ENCODE data around the gene APC2.
"Not testable (repeated sequence)": the region's sequence is repeated elsewhere in the genome, so short reads cannot be mapped to it uniquely, and the experiment has no call there.

The APC2 gene

DNA sequence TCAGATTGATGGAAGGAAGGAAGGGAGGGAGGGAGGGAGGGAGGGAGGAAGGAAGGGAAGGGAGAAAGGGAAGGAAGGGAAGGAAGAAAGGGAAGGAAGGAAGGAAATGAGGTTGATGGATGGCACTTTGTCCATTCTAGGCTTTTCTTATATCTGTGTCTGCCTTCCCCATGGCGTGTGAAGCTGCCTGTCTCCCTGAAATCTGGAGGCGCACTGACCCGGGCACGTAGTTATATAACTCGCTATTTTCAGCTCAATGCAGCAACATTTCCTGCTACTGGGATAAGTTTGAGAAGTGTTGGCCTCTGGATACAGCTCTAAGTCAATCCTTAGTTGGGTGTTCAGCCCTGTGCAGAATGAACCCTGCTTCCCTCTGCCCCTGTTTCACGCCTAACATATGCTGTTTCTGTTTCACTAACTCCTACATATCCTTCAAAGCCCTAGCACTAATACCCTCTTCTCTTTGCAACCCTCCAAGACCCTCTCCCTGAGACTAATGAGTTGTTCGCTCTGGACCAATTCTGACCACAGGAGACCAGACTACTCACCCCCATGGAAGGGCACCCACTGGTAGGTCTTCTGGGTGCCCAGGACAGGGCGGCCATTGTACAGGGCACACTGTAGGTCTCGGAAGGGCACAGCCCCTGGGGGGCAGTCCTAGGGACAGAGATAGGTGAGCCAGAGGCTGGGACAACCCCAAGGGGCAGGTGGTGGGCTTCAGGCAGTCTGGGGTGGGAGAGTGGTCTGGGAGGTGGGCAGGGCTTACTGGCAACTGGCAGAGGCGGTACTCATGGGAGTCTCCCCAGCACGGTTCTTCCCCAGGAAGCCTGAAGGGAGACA lies 59.9 kb downstream of the APC2 start:
- no peaks in the 10 kb centered on the region for H3K27me3 Mint-ChIP-seq
- H3K4me3 Mint-ChIP-seq, result no peak overlapping the region
- H3K4me1 Mint-ChIP-seq, result peaks cover 16% of the 10 kb centered on the region
- H3K9me3 Mint-ChIP-seq, result no peaks in the 10 kb centered on the region
- no peak overlapping the region for H3K27ac Mint-ChIP-seq
- H3K36me3 Mint-ChIP-seq, result no peaks in the 10 kb centered on the region

DNA sequence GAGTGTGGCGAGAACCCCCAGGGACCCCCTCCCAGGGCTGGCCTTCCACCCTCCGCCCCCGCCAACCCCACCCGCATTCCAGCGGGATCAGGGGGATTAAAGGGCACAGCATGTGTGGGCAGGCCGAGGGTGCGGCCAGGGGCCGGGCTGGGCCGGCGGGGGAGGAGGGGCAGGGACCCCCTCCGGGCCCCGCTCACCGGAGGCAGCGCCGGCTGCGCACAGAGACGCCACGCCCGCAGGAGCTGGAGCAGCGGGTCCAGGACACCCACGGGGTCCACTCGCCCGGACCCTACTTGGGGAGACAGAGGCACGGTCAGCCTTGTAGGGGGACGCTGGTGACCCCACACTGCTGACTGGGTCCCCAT lies 60.5 kb downstream of the APC2 start:
- H3K27ac Mint-ChIP-seq, result no peak overlapping the region
- H3K27me3 Mint-ChIP-seq, result no peaks in the 10 kb centered on the region
- H3K36me3 Mint-ChIP-seq, result no peaks in the 10 kb centered on the region
- peaks cover 16% of the 10 kb centered on the region for H3K4me1 Mint-ChIP-seq
- H3K9me3 Mint-ChIP-seq, result no peaks in the 10 kb centered on the region
- peak overlapping the region; percentile 1 for H3K4me3 Mint-ChIP-seq

DNA sequence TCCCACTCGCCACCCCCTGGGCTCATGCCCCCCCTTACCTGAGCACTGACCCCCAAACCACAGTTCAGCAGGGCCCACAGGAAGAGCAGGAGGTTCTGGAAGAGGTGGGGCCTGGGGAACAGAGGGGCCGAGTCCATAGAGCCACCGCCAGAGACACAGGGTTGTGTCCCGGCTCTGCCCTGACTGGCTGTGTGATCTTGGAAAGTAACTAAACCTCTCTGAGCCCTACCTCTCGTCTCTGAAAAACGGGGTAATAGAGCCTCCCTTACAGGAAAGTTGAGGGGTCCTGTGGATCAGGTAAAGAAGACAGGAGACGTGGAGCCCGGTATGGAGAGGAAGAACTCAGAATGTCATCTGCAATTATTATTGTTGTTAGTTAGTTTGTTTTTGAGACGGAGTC lies 60.9 kb downstream of the APC2 start:
- no peaks in the 10 kb centered on the region for H3K36me3 Mint-ChIP-seq
- H3K4me3 Mint-ChIP-seq, result peak overlapping the region; percentile 1
- H3K9me3 Mint-ChIP-seq, result no peaks in the 10 kb centered on the region
- peaks cover 16% of the 10 kb centered on the region for H3K4me1 Mint-ChIP-seq
- H3K27ac Mint-ChIP-seq, result no peak overlapping the region
- no peaks in the 10 kb centered on the region for H3K27me3 Mint-ChIP-seq

DNA sequence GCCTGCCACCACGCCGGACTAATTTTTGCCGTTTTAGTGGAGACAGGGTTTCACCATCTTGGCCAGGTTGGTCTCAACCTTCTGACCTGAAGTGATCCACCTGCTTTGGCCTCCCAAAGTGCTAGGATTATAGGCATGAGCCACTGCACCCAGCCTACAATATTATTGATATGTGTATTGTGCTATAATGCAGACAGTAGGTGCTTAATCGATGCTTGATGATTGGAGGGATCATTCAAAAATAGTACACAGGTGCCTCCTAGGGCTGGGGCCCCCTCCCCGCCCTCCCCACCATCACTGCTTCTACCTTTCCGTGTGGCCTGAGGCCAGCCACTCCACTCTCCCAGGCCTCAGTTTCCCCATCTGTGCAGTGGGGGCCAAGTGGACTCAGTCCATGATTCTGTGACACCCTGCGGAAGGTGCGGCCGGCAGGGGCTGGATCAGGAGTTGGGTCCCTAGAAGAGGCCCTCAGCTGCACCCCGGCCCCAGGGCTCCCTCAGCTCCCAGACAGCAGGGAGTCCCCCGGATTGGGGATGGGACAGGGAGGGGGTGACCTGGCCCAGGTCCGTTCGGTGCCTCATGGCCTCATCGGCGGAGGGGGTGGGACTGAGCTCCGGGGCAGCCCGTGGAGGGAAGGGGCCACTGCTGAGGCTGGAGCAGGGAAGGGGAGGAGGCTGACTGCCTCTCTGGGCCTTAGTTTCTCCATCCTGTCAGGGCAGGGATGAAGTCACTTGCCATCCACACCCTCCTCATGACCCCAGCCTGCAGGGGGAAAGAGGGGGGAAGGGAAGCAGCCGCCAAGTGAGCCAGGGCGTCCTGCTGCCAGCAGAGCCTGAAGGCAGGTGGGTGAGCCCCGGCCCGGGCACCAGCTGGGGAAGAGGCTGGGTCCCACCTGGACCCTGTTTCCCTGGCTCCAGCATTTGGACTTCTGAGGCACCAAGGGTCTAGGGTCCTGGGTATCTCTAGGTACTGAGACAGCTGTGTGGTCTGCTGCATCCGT lies 61.7 kb downstream of the APC2 start:
- H3K27me3 Mint-ChIP-seq, result no peaks in the 10 kb centered on the region
- peak overlapping the region; percentile 76 for H3K4me3 Mint-ChIP-seq
- H3K36me3 Mint-ChIP-seq, result no peaks in the 10 kb centered on the region
- peaks cover 16% of the 10 kb centered on the region for H3K4me1 Mint-ChIP-seq
- no peak overlapping the region for H3K27ac Mint-ChIP-seq
- no peaks in the 10 kb centered on the region for H3K9me3 Mint-ChIP-seq

DNA sequence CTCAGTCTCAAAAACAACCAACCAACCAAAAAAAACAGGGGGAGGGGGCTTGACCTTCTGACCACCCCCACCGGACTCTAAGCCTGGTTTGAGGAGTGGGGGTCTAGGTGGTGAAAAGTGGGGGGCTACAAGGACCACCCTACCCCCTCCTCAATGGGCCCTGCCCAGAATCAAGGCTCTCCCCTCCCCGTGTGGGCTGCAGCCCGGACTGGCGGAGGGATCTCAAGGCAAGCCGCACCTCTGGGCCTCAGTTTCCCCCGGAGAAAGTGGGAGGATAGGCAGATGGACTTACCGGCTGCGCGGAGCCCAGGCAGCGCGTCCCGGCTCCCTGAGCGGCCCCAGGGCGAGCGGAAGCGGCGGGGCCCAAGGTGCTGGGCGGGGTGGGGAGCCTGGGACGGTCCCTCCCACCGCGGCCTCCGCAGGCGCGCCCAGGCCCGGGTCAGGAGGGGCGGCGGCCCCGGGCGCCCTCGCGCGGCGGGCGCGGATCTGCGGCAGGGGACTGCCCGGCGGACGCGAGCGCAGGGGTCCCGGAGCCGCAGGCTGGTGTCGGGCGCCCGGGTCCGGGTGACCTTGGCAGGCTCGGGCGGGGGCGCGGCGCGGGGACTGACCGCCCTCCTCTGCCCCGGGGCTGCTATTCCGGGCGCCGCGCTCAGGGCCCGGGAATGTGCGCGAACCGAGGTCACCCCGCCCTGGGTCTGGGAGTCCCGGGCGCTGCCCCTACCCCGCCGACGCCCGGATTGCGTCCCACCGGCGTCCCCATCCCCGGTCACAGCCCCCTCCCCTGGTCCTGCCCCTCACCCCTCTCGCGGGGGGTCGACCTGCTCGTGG lies 63.0 kb downstream of the APC2 start, which contains the start of gene ADAMTSL5:
Gene ADAMTSL5, minus strand, starts transcription at position 349 of the 828 bp plus-strand sequence. CDS start 2,076 bp downstream, outside the sequence.
- no peaks in the 10 kb centered on the region for H3K36me3 Mint-ChIP-seq
- H3K4me3 Mint-ChIP-seq, result peak within 1 kb of the TSS; percentile 76
- no peaks in the 10 kb centered on the region for H3K27me3 Mint-ChIP-seq
- H3K4me1 Mint-ChIP-seq, result peaks cover 11% of the 10 kb centered on the region
- no peaks in the 10 kb centered on the region for H3K9me3 Mint-ChIP-seq
- peak within 1 kb of the TSS; percentile 55 for H3K27ac Mint-ChIP-seq

DNA sequence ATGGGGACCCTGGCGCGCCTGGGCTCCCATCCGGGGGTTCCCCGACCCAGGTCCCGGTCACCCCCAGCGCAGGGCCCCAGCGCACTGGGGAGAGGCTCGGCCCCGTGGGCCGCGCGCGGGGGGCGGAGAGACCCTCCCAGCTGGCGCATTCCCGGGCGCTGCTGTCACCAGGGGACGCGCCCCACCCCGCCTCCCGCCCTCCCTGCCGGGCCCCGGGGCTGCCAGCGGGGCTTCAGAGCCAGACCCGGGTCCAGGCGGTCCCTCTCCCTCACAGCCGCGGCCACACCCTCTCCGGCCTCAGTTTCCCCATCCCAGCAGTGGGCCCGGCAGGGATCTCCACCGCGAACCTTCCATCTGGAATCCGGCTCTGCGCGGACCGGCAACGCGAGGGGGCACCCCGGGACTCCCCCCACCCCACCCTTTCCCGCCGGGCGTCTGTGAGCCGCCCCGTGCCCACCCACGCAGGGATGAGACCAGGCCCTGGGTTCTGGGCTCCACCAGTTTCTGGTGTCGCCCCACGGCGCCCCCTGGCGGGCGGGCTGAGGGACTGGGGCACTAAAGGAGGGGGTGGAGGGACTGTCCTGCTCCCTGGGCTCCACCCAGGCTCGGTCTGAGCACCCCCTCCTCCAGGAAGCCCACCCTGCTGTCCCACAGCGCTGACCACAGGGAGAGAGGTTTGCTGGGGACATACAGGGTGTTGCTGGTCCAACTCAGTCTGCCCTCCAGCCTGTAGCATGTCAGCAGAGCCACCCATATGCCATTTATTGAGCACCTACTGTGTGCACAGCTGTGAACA lies 63.8 kb downstream of the APC2 start:
- H3K4me1 Mint-ChIP-seq, result peaks cover 7% of the 10 kb centered on the region
- no peaks in the 10 kb centered on the region for H3K9me3 Mint-ChIP-seq
- no peak overlapping the region for H3K4me3 Mint-ChIP-seq
- H3K36me3 Mint-ChIP-seq, result no peaks in the 10 kb centered on the region
- H3K27me3 Mint-ChIP-seq, result no peaks in the 10 kb centered on the region
- H3K27ac Mint-ChIP-seq, result no peak overlapping the region

DNA sequence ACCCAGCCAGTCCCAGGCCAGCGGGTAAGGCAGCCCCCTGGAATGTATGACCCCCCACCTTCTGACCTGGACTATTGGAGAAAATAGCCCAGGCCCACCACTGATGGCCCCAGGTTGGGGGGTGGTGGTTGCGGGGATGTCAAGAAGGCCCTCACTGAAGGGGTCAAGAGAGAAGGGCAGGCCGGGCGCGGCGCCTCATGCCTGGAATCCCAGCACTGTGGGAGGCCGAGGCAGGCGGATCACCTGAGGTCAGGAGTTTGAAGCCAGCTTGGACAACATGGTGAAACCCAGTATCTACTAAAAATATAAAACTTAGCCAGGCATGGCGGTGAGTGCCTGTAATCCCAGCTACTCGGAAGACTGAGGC lies 64.4 kb downstream of the APC2 start:
- H3K9me3 Mint-ChIP-seq, result no peaks in the 10 kb centered on the region
- H3K4me3 Mint-ChIP-seq, result no peak overlapping the region
- no peaks in the 10 kb centered on the region for H3K27me3 Mint-ChIP-seq
- H3K4me1 Mint-ChIP-seq, result peaks cover 6% of the 10 kb centered on the region
- H3K27ac Mint-ChIP-seq, result no peak overlapping the region
- no peaks in the 10 kb centered on the region for H3K36me3 Mint-ChIP-seq

DNA sequence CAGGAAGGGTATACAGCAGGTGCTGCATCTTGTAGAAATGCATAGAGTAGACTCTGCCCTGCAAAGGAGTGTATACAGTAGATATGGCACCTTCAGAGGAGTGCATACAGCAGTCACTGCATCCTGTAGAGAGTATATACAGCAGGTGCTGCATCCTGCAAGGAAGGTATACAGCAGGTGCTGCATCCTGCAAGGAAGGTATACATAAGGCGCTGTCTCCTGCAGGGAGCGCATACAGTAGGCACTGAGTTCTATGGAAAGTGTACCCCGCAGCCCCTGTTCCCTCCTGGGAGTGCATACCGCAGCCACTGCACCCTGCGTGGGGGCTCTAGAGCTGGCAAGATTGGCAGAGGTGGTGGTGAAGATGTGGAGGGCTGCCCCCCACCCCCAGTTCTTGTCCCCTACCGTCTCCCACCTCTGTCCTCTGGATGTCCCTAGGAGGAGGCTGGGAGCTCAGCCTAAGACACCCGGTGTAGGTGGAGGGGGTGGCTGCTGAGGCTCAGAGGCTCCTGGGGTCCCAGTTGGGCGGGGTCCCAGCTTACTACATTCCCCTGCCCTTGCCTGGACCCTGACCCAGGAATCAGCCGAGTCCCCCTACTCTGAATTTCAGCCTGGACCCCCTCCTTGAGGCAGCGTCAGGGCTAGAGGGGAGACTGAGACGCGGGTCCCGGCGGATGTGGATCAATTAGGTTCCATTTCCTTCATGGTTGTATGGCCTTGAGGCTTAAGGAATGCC lies 65.2 kb downstream of the APC2 start:
- Mint-ChIP-seq H3K27me3 (no peaks in the 10 kb centered on the region), H3K4me3 (no peak overlapping the region), H3K27ac (no peak overlapping the region), H3K4me1 (peaks cover 6% of the 10 kb centered on the region), H3K9me3 (no peaks in the 10 kb centered on the region), H3K36me3 (no peaks in the 10 kb centered on the region)

DNA sequence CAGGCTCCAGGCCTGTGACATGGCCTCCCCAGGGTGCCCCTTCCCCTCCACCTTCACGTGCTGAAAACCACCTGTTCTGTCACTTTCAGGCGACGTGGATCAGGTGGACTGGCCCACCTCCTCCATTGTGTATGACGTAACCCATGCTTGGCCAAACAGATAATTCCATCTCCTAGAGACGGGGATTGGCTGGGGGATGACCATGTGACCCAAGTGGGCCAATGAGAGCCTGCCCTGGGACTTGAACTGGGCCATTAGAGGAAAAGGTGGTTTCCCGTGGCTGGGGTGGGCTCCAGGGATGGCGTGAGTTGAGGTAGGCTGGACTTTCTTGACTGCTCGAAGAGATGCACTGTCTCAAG lies 66.5 kb downstream of the APC2 start:
- Mint-ChIP-seq H3K4me1 (peaks cover 6% of the 10 kb centered on the region), H3K9me3 (no peaks in the 10 kb centered on the region), H3K4me3 (no peak overlapping the region), H3K36me3 (no peaks in the 10 kb centered on the region), H3K27ac (no peak overlapping the region), H3K27me3 (no peaks in the 10 kb centered on the region)

DNA sequence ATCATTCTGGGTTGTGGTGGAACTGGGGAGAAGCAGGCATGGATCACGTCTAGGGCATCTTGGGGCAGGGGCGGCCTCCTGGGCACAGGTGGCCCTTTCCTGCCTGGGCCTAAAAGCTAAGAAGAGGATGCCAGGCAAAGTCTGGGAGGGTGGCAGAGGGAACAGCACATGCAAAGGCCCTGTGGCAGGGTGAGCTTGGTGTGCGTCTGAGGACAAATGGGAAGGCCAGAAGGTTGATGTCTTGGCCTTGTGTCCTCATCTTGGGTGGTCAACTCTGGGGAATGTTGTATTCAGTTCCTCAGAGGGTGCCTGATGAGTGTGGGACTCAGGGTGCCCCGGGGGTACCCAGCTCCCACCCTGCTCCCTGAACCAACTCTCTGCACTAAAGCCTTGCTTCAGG lies 68.5 kb downstream of the APC2 start:
- Mint-ChIP-seq H3K27ac (no peak overlapping the region), H3K4me1 (no peaks in the 10 kb centered on the region), H3K4me3 (no peak overlapping the region), H3K36me3 (no peaks in the 10 kb centered on the region), H3K27me3 (peaks cover 3% of the 10 kb centered on the region), H3K9me3 (no peaks in the 10 kb centered on the region)

DNA sequence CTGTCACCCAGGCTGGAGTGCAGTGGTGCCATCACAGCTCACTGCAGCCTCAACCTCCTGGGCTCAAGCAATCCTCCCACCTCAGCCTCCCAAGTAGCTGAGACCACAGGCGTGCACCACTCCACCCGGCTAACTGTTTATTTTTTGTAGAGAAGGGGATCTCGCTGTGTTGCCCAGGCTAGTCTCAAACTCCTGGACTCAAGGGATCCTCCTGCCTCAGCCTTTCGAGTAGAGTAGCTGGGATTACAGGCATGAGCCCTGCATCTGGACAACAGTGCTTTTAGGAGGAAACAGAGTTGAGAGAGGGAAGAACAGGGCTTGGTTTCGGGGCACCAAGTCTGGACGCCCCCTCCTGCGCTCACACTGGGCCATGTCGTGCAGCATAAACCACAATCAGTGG lies 69.9 kb downstream of the APC2 start:
- not testable (repeated sequence) for H3K27ac Mint-ChIP-seq, H3K4me1 Mint-ChIP-seq, H3K36me3 Mint-ChIP-seq, H3K4me3 Mint-ChIP-seq, H3K9me3 Mint-ChIP-seq, H3K27me3 Mint-ChIP-seq

DNA sequence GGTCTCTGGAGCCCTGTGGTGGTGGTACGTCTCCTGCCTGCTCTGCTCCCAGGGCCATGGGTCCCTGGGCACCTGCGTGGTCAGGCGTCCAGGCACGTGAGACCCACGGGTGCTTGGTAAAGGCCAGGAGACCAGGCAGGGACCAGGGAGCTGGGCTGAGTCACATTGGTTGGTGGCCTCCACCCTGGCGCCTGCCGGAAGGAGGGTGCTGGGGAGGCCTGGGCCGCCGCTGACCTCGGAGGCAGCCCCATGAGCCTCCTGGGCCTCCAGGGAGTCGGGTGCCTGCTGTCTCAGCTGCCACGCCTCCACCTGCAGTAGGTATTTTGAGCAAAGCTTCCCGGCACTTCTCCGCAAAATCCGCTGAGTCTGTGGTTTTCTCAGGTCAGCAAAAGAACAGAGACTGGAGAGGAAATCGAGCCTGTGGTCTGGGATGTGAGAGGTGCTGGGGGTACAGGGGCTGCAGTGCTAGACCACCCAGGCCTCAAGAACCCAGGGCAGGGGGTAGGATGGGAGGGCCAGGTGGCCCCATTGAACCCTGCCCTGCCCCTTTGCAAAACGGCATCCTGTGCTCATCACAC lies 70.4 kb downstream of the APC2 start:
- H3K4me1 Mint-ChIP-seq, result peaks cover 6% of the 10 kb centered on the region
- no peaks in the 10 kb centered on the region for H3K36me3 Mint-ChIP-seq
- H3K9me3 Mint-ChIP-seq, result no peaks in the 10 kb centered on the region
- no peak overlapping the region for H3K27ac Mint-ChIP-seq
- peaks cover 9% of the 10 kb centered on the region for H3K27me3 Mint-ChIP-seq
- no peak overlapping the region for H3K4me3 Mint-ChIP-seq

DNA sequence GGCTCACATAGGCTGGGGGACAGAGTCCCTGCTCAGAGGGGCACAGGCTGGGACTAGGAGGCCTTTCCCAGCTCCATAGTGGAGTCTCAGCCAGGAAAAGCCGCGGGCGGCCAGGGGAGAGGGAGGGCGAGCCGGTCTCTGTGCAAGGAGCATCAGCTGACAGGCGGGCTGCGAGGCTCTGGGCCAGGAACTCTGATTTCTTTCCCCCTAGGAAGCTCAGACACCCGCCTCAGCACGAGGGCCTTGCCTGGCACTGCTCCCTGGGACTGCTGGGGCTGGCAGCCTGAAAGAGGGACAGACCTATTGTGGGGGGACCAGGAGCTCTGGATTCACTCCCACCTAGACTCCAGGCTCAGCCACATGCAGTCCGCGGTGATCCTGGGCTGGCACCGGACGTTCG lies 71.7 kb downstream of the APC2 start:
- no peak overlapping the region for H3K4me3 Mint-ChIP-seq
- no peaks in the 10 kb centered on the region for H3K9me3 Mint-ChIP-seq
- peaks cover 6% of the 10 kb centered on the region for H3K4me1 Mint-ChIP-seq
- H3K36me3 Mint-ChIP-seq, result no peaks in the 10 kb centered on the region
- no peak overlapping the region for H3K27ac Mint-ChIP-seq
- H3K27me3 Mint-ChIP-seq, result peaks cover 19% of the 10 kb centered on the region

DNA sequence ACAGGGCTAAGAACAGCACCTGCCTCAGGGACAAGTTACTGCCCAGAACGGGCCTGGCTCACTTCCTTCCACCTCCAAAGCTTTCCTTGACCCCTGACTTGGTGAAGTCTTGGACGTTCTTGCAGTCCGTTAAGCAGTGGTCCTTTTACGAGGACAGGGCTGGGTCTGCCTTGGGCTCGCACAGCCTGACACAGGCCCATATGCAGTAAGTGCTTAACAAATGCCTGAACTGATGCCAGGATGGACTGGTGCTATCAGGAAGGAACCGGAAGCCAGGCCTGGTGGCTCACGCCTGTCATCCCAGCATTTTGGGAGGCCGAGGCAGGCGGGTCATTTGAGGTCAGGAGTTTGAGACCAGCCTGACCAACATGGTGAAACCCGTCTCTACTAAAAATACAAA lies 72.1 kb downstream of the APC2 start:
- H3K4me3 Mint-ChIP-seq, result no peak overlapping the region
- H3K27ac Mint-ChIP-seq, result no peak overlapping the region
- no peaks in the 10 kb centered on the region for H3K9me3 Mint-ChIP-seq
- H3K4me1 Mint-ChIP-seq, result peaks cover 6% of the 10 kb centered on the region
- H3K36me3 Mint-ChIP-seq, result no peaks in the 10 kb centered on the region
- peaks cover 19% of the 10 kb centered on the region for H3K27me3 Mint-ChIP-seq

Measured in activated naive CD4-positive, alpha-beta T cell treated with anti-CD3 and anti-CD28 coated beads, Interleukin-2, amount 50 U/mL, for 24 hours (primary cell).